ENCODE data around the gene COL25A1. TPM values are rescaled to one million over a fixed set of nuclear protein-coding genes. Genes with fewer than 3 reads are reported as not detected.

Gene COL25A1
- total and polyA plus RNA-seq, 4 donors = 0.61 to 4.4 (median 2.1) TPM

DNA sequence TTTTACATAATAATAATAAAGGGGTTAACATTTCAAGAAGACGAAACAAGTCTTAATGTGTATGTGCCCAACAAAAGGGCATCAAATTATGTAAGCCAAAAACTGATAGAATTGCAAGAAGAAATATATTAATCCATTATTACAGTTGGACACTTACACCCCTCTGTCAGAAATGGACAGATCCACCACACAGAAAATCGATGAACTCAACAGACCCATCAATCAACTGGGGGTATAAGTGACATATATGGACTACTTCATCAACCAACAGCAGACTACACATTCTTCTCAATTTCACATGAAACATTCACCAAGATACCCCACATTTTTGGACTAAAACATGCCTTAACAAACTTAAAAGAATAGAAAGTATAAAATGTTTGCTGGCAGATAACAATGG lies 183.8 kb downstream of the COL25A1 start (continued):
- TF ChIP-seq, protein P1, sequence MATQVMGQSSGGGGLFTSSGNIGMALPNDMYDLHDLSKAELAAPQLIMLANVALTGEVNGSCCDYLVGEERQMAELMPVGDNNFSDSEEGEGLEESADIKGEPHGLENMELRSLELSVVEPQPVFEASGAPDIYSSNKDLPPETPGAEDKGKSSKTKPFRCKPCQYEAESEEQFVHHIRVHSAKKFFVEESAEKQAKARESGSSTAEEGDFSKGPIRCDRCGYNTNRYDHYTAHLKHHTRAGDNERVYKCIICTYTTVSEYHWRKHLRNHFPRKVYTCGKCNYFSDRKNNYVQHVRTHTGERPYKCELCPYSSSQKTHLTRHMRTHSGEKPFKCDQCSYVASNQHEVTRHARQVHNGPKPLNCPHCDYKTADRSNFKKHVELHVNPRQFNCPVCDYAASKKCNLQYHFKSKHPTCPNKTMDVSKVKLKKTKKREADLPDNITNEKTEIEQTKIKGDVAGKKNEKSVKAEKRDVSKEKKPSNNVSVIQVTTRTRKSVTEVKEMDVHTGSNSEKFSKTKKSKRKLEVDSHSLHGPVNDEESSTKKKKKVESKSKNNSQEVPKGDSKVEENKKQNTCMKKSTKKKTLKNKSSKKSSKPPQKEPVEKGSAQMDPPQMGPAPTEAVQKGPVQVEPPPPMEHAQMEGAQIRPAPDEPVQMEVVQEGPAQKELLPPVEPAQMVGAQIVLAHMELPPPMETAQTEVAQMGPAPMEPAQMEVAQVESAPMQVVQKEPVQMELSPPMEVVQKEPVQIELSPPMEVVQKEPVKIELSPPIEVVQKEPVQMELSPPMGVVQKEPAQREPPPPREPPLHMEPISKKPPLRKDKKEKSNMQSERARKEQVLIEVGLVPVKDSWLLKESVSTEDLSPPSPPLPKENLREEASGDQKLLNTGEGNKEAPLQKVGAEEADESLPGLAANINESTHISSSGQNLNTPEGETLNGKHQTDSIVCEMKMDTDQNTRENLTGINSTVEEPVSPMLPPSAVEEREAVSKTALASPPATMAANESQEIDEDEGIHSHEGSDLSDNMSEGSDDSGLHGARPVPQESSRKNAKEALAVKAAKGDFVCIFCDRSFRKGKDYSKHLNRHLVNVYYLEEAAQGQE (IDR thresholded peaks at IDR 0.05) = no peak
- TF ChIP-seq FOXA1 (IDR thresholded peaks at IDR 0.05) (no peak), NR2F2 (IDR thresholded peaks at IDR 0.05) (no peak)

DNA sequence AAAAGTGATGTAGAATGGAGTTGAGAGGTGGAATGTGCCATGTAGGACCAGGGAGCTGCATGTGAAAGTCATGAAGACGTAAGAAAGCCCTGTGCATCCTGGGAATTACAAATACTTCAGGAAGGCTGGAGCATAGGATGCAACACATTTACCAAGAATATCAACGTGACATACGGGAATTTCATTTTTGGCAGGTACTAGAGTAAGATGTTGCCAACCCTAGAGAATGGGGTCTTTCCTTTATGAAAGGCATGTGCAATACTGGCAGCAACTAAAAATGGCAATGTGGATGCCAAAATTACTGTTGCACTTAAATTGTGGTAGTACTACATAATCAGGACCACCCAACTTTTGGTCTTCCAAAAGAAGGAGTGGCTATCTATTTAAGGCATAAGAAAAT lies 188.0 kb downstream of the COL25A1 start:
- WGBS = 72% methylated on average over 3 of the region's 3 CpGs
- no peak for DNase-seq (ENCODE audit: low spot score)
- no peak overlapping the region for H3K9ac ChIP-seq (ENCODE audit: low read depth in 1 of 2, low read length in 2 of 2)
- no peaks in the 10 kb centered on the region for H3K27me3 ChIP-seq (ENCODE audit: control insufficient read depth in 4 of 4, insufficient read depth in 4 of 4, low read length in 3 of 4)
- H3K36me3 ChIP-seq (ENCODE audit: control insufficient read depth in 4 of 4, insufficient read depth in 3 of 4, low read depth in 1 of 4, low read length in 3 of 4) = no peaks in the 10 kb centered on the region
- H3K9me3 ChIP-seq (ENCODE audit: control insufficient read depth in 4 of 4, low read length in 3 of 4) = no peaks in the 10 kb centered on the region
- TF ChIP-seq FOXA2 (IDR thresholded peaks at IDR 0.05) = no peak
- no peak for TF ChIP-seq HNF4A (conservative IDR thresholded peaks at IDR 0.05)
- no peak for TF ChIP-seq TAF1 (conservative IDR thresholded peaks at IDR 0.05)
- TF ChIP-seq EGR1 (IDR thresholded peaks at IDR 0.05; ENCODE audit: low read depth in 2 of 2) = no peak
- TF ChIP-seq HNF4G (IDR thresholded peaks at IDR 0.05) = no peak
- TF ChIP-seq JUND (IDR thresholded peaks at IDR 0.05) = no peak
- no peak for TF ChIP-seq YY1 (IDR thresholded peaks at IDR 0.05)
- no peak for TF ChIP-seq NR2F2 (IDR thresholded peaks at IDR 0.05)
- TF ChIP-seq, protein P2, sequence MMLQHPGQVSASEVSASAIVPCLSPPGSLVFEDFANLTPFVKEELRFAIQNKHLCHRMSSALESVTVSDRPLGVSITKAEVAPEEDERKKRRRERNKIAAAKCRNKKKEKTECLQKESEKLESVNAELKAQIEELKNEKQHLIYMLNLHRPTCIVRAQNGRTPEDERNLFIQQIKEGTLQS (IDR thresholded peaks at IDR 0.05) = no peak
- TF ChIP-seq, protein P1 (IDR thresholded peaks at IDR 0.05) = no peak
- no peak overlapping the region for H3K27ac ChIP-seq (ENCODE audit: low read depth in 1 of 2, low read length in 2 of 2)
- H3K4me3 ChIP-seq (ENCODE audit: low read depth in 1 of 3, low read length in 3 of 3) = no peak overlapping the region
- H3K4me1 ChIP-seq (ENCODE audit: control insufficient read depth in 4 of 4, insufficient read depth in 4 of 4, low read length in 3 of 4) = no peaks in the 10 kb centered on the region

DNA sequence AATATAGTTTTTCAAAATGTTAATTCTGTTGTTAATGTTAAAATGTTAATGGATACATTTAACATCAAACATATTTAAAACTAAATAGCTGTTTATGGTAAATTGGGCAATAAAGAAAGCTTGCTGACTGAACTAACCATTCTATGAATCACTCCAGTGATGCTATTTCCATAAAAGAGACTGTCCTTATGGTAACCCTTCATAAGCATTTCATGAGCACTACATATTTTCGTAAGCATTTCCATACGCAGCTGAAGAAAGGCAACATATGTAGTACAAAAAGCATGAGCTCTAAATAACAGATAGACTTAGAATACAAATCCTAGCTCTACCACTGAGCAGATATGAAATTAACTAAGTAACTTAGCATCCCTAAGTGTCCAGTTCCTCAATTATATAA lies 188.9 kb downstream of the COL25A1 start:
- TF ChIP-seq, protein P2 (IDR thresholded peaks at IDR 0.05) = no peak
- TF ChIP-seq FOXA2 (IDR thresholded peaks at IDR 0.05) (no peak), GABPA (IDR thresholded peaks at IDR 0.05 in 1 of 2, conservative IDR thresholded peaks at IDR 0.05 in 1 of 2) (no peak), JUND (IDR thresholded peaks at IDR 0.05) (no peak), RXRA (IDR thresholded peaks at IDR 0.05) (no peak), HNF4G (IDR thresholded peaks at IDR 0.05) (no peak)
- TF ChIP-seq, protein P1 (IDR thresholded peaks at IDR 0.05) = no peak
- TF ChIP-seq, protein P3, sequence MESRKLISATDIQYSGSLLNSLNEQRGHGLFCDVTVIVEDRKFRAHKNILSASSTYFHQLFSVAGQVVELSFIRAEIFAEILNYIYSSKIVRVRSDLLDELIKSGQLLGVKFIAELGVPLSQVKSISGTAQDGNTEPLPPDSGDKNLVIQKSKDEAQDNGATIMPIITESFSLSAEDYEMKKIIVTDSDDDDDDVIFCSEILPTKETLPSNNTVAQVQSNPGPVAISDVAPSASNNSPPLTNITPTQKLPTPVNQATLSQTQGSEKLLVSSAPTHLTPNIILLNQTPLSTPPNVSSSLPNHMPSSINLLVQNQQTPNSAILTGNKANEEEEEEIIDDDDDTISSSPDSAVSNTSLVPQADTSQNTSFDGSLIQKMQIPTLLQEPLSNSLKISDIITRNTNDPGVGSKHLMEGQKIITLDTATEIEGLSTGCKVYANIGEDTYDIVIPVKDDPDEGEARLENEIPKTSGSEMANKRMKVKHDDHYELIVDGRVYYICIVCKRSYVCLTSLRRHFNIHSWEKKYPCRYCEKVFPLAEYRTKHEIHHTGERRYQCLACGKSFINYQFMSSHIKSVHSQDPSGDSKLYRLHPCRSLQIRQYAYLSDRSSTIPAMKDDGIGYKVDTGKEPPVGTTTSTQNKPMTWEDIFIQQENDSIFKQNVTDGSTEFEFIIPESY (IDR thresholded peaks at IDR 0.05) = no peak
- TF ChIP-seq, protein P4, sequence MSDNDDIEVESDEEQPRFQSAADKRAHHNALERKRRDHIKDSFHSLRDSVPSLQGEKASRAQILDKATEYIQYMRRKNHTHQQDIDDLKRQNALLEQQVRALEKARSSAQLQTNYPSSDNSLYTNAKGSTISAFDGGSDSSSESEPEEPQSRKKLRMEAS (IDR thresholded peaks at IDR 0.05) = no peak
- H3K27me3 ChIP-seq (ENCODE audit: control insufficient read depth in 4 of 4, insufficient read depth in 4 of 4, low read length in 3 of 4) = no peaks in the 10 kb centered on the region
- WGBS = 90% methylated on average over 2 of the region's 2 CpGs
- no peak for DNase-seq (ENCODE audit: low spot score)
- no peak overlapping the region for H3K27ac ChIP-seq (ENCODE audit: low read depth in 1 of 2, low read length in 2 of 2)
- no peaks in the 10 kb centered on the region for H3K4me1 ChIP-seq (ENCODE audit: control insufficient read depth in 4 of 4, insufficient read depth in 4 of 4, low read length in 3 of 4)
- H3K9ac ChIP-seq (ENCODE audit: low read depth in 1 of 2, low read length in 2 of 2) = no peak overlapping the region
- H3K36me3 ChIP-seq (ENCODE audit: control insufficient read depth in 4 of 4, insufficient read depth in 3 of 4, low read depth in 1 of 4, low read length in 3 of 4) = no peaks in the 10 kb centered on the region
- H3K9me3 ChIP-seq (ENCODE audit: control insufficient read depth in 4 of 4, low read length in 3 of 4) = no peaks in the 10 kb centered on the region
- no peak overlapping the region for H3K4me3 ChIP-seq (ENCODE audit: low read depth in 1 of 3, low read length in 3 of 3)
